ENCODE measurements around the gene PTGS1.
"Not testable (repeated sequence)": the region's sequence is repeated elsewhere in the genome, so short reads cannot be mapped to it uniquely, and the experiment has no call there.

Gene PTGS1

GRCh38 chr9:122401896-122402295 is 31.1 kb downstream of the PTGS1 start:
- DNase-seq: peak in 2 of 3 donors; percentile 58 to 83

GRCh38 chr9:122402403-122402871 is 31.6 kb downstream of the PTGS1 start:
- DNase-seq: peak; percentile 91 to 98 (median 95)

DNA sequence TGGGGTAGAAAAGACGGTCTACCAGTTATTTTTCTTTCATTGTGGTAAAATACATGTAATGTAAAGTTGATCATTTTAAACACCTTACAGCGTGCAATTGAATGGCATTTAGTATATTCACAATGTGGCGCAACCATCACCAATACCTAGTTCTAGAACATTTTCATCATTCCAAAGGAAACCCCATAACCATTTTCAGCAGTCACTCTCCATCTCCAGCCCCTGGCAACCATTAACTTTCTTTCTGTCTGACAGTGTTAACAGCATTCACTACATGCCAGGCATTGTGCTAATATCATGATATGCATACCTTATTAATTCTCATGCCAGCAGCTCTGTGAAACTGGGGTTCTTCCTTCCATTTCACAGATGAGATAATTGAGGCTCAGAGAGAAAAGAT is 32.0 kb downstream of the PTGS1 start:
- DNase-seq: no peak

DNA sequence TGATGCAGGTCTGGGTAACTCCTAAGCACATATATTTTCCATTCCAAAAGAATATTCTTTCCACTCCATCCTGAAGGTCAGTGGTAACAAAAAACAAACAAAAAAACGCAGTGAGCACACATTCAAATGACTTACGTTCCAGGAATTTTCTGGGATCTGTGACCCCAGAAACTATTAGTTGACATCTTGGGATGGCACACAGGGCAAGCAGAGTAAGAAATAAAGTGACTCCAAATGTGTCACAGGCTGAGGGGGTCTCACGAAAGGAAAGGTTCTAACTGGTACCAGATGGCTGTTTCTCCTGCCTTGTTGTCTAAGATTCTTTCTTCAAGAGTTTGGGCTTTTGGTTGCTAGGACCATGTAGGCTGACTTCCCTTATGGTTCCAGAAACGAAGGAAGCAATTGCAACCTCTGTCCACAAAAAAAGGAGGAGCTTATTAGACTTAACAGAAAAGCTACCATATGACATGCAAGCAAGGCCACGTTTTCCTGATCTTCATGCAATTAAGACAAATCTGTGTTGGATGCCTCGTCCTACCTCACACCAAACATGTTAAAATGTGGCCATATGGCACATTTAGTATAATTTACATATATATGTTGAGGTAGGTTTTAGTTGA is 32.7 kb downstream of the PTGS1 start:
- peak in 2 of 3 donors; percentile 36 to 47 for DNase-seq

- not testable (repeated sequence) for DNase-seq
Observed at GRCh38 chr9:122405304-122406069, 34.7 kb downstream of the PTGS1 start.

DNA sequence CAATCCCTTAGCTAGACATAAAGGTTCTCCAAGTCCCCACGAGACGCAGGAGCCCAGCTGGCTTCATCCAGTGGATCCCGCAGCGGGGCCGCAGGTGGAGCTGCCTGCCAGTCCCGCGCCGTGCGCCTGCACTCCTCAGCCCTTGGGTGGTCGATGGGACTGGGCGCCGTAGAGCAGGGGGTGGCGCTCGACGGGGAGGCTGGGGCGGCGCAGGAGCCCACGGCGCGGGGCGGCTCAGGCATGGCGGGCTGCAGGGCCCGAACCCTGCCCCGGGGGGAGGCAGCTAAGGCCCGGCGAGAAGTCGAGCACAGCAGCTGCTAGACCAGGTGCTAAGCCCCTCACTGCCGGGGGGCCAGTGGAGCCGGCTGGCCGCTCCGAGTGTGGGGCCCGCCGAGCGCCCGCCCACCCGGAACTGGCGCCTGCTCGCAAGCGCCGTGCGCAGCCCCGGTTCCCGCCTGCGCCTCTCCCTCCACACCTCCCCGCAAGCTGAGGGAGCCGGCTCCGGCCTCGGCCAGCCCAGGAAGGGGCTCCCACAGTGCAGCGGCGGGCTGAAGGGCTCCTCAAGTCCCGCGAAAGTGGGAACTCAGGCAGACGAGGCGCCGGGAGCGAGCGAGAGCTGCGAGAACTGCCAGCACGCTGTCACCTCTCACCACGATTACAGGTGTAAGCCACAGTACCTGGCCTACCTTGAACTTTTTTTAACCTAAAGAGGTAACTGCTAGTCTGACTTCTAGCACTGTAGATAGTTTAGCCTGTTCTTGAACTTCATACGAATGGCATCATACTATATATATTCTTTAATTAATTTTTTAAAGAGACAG is 35.5 kb downstream of the PTGS1 start:
- no peak for DNase-seq

DNA sequence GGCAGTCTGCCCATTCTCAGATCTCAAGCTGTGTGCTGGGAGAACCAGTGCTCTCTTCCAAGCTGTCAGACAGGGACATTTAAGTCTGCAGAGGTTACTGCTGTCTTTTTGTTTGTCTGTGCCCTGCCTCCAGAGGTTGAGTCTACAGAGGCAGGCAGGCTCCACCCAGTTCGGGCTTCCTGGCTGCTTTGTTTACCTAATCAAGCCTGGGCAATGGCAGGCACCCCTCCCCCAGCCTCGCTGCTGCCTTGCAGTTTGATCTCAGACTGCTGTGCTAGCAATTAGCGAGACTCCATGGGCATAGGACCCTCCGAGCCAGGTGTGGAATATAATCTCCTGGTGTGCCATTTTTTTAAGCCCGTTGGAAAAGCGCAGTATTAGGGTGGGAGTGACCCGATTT is 43.3 kb downstream of the PTGS1 start:
- not testable (repeated sequence) for DNase-seq

DNA sequence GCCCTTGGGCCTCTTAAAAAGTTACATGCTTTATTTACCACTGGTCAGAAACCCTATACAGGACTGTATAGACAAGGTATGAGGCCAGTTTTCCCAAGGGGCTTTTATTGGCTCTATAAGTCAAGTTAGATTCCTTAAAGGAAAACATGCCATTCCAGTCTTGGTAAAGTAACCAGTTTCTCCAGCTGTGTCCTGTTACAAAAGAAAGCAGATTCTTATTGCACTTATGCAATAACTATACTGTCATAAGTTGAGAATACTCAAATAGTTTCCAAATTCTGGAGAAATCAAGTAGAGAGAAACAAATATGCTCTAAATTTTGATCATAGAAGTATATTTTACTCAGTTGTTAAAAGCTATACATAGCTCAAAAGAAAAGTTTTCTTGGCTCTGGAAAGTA is 47.2 kb downstream of the PTGS1 start:
- DNase-seq: no peak

GRCh38 chr9:122420315-122420714 is 49.5 kb downstream of the PTGS1 start:
- DNase-seq: no peak

- DNase-seq: no peak
Observed at GRCh38 chr9:122425087-122425486, 54.3 kb downstream of the PTGS1 start.

DNA sequence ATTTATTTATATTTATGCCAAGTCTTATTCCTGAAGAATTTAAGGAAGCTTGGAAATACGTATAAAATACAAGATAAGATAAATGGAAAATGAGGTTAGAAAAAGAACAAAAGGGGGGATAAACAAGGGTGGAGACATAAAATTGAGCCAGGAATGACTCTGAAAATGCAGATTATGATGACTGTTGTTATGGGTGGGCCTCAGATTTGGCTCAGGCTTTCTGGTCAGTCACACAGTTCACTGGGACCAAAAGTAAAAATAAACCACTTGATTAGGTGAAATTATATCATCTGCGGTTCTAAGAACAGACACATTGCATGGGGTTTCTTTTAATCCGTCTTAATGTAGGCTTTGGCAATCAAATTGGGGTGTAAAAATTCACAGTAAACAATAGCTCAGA is 55.9 kb downstream of the PTGS1 start:
- DNase-seq: no peak

GRCh38 chr9:122442568-122442967 is 71.7 kb downstream of the PTGS1 start:
- DNase-seq: no peak

- DNase-seq: no peak
Observed at GRCh38 chr9:122444041-122444733, 73.4 kb downstream of the PTGS1 start.

Measured in suppressor macrophage treated with lipopolysaccharide for 1 hour (primary cell).